Embryonic facial prominence (tissue), 1 donor: ENCODE measurements around the gene ZNF776.
"Not testable (repeated sequence)": the region's sequence is repeated elsewhere in the genome, so short reads cannot be mapped to it uniquely, and the experiment has no call there.

Source experiments
- DNase-seq: peaks from one replicate; pipeline ENCODE4 v3.0.0-alpha.2; 2016; ENCODE audit errors: extremely low spot score

Gene ZNF776

DNA sequence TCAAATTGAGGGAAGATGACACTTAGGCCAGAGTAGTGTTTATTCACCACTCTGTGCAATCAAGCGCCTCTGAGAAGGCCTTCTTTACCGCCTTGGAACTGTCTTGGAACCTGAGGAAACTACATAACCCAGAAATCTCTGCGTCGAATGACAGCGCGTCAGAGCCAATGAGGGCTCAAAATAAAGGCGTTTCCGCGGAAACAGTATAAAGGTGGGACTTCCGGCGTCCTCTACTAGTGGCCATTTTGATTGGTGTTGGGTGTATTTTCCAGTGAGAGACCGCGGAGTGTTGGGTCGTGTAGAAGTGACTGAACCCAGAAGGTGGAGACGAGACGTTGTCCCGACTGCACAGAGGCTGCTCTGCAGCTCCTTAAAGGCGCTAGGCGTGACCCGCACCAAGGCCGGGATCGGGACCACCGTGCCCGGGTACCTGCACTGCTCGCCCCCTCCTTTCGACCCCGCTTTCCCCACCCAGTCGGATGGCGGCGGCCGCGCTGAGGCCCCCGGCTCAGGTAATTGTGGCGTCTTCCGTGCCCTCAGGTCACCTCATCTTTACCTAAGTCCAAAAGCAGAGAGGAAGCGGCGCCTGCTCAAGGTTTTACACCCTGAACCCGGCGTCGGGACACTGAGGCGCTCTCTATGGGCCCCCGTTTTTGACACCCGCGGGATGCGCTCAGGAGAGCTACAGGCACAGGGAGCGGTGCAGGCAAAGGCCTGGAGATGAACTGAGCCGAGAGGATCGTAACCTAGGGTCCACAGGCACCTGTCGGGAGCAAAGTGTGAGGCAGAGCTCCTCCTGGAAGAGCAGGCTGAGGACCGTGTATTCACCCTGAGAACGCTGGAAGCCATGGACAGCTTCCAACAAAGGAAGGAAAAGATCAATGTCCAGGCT lies at the start of gene ZNF776:
TSS of gene ZNF776 (plus strand) at position 236 of the 892 bp plus-strand sequence. CDS start at position 480, 244 bp downstream.
- DNase-seq: peak; percentile 82

DNA sequence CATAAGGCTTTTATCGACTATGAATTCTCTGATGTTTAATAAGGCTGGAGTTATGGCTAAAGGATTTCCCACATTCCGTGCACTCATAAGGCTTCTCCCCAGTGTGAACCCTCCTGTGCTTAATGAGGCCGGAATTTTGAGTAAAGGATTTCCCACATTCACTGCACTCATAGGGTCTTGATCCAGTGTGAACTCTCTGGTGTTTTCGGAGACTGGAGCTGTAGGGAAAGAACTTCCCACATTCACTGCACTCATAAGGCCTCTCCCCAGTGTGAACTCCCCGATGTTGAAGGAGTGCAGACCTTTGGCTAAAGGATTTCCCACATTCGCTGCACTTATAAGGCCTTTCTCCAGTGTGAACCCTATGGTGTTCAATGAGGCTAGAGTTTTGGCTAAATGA lies 45.0 kb upstream of the ZNF776 start:
- no peak for DNase-seq

DNA sequence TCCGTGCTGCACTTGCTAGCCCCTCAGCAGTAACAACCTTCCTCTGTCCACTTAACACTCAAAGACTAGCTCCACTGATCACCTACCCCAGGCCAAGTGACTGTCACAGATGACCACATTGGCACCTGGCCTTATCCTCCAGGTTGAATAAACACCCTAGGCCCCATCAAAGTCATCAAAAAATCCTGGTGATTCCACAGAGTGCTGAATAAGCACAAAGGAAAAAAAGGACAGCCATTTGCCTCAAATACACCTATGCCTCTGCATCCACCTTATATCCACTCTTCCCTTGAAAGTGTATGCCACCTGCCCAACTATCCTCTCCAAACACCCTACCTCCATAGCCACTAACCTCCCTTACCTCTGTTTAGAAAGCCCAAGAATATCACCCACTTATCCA lies 40.3 kb upstream of the ZNF776 start:
- DNase-seq: no peak

DNA sequence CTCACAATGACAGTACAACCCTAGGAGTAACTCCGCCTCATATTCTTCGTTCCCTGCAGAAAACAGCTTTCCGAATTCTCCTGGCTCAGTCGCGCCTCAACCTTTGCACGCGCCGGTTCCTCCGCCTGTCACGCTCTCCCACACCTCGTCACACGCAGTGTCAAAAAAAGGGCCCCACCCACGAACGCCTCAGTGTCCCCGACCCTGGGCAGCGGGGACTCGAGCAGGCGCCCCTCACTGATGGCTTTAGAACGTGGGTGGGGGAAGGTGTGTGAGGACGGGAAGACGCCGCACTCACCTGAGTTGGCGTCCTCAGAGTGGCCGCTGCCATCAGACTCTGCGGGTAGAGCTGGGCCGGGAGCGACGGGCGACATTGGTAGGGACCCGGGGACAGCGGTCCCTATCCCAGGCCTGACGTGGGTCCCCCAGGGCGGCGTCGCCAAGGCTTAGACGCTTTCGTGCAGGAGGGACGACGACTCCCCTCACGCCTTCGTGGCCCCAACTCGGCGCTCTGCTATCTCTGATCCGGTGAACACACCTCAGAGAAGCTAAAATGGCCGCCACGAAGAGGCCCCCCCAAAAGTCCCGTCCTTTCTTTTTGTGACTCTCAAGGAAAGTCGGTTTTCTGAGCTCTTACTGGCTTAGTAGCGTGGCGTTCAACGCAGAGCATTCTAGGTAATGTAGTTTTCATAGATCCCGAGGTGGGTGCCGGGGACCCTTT lies 37.8 kb upstream of the ZNF776 start, which contains the start of gene ZNF154:
TSS of gene ZNF154 (minus strand) at position 564 of the 721 bp plus-strand sequence. CDS start at position 331, 233 bp downstream.
- DNase-seq: peak; percentile 89

DNA sequence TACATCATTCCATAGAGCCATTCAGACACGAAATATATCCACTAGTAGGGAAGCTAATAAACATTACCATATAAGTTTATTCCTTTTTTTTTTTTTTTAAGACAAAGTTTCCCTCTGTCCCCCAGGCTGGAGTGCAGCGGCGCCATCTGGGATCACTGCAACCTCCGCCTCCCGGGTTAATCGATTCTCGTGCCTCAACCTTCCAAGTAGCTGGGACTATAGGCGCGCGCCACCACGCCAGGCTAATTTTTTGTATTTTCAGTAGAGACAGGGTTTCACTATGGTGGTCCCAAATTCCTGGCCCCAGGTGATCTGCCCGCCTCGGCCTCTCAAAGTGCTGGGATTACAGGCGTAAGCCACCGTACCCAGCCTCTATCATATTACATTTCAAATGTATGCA lies 37.0 kb upstream of the ZNF776 start:
- no peak for DNase-seq

DNA sequence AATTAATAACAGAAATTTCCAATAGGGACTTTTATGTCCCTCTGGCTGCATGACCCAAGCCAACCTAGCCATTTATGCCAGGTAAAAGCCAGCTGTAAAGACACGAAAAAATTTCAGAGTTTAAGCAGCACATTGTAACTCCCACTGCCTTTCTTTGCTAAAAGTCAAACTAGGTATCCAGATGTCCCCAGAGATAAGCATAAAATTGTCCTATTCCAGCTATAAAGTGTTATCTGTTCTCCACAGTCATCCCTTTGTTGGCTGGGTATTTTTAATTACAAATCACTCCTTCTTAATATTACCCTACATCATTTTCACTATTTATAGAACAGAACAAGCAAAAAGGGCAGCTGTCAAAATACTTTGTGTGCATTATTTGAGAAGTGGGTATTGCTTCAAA lies 34.4 kb upstream of the ZNF776 start:
- DNase-seq: no peak

DNA sequence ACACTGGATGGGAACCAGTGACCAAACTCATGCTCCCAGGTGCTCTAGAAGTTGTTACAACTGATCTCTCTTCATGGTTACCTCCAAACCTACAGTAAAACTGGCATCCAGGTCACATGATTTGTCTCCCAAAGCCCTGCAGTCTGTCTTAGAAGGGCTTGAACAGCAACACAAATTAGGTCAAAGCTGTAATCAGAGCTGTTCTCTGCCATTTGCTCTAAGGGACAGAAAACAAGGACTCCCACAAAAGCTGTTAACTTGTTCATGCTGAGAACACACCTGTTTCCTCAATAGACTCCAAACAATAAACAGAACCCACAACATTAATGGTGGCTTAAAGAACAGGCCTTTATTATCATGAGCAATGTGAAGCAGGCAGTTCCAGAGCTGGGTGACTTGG lies 27.2 kb upstream of the ZNF776 start:
- DNase-seq: no peak

DNA sequence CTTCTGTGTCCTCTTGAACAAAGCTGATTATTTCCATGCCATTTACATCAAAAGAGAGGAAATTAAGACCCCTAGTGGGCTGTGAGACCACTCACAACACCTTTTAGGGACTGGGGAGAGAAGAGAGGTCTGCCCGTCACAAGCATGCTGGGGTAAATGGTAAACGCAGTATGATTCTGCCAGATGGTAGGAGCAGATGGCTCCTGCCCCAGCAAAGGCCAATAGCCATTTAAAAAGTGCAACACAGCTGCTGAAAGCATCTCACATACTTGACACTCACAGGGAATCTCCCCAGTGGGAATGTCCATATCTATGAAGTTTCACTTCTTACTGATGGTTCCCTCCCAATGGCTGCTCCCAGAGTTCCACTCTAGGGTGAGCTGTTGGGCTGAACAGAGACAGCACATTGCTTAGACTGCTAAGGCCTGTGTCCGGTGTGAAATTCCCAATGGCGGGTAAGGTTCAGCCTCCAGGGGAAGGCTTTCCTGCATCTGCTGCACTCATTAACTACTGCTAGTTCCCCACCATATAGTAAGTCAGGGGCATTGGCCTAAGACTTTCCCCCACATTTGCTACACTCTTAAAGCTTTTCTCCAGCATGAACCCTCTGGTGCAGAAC lies 26.6 kb upstream of the ZNF776 start:
- no peak for DNase-seq

DNA sequence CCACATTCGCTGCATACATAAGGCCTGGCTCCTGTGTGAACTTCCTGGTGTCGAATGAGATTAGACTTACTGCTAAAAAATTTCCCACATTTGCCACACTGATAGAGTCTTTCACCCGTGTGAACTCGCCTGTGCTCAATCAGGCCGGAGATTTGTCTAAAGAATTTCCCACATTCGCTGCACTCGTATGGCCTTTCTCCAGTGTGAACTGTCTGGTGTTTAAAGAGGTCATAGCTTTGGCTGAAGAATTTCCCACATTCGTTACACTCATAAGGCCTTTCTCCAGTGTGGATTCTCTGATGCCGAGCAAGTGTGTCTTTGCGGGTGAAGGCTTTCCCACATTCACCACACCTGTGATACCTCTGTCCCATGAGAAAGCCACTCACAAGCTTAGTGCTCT lies 25.7 kb upstream of the ZNF776 start:
- DNase-seq: no peak

DNA sequence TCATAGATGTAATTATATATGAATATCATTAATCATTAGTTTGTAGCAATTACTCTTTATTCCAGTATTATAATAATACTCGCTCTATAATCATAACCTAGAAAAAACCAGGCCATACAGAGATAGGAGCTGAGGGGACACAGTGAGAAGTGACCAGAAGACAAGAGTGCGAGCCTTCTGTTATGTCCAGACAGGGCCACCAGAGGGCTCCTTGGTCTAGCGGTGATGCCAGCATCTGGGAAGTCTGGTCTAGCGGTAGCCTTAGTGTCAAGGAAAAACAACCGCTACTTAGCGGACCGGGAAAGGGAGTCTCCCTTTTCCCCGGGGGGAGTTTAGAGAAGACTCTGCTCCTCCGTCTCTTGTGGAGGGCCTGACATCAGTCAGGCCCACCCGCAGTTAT lies 8.3 kb upstream of the ZNF776 start:
- not testable (repeated sequence) for DNase-seq

DNA sequence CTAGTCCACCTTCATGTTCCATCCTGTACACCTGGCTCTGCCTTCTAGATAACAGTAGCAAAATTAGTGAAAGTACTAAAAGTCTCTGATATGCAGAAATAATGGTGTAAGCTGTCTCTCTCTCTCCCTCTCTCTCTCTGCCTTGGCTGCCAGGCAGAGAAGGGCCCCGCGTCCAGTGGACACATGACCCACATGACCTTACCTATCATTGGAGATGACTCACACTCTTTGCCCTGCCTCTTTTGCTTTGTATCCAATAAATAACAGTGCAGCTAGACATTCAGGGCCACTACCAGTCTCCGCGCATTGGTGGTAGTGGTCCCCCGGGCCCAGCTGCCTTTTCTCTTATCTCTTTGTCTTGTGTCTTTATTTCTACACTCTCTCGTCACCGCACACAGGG lies 7.8 kb upstream of the ZNF776 start:
- DNase-seq: not testable (repeated sequence)

DNA sequence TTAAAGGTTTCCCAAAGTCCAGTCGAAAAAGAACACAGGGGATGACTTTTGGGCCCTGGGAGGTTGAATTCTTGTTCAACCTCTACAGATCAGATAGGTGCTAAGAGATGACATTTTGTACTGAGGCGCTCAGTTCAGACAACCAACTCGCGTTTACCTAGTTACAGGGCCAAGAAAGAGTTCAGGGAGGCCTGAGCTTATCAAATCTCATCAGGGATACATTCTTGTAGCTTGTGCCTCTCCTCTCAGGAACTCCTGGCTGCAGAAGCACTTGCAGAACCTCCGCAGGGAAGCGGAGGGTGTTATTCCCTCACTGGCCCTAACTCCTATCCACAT lies 825 bp downstream of the ZNF776 start:
- no peak for DNase-seq

DNA sequence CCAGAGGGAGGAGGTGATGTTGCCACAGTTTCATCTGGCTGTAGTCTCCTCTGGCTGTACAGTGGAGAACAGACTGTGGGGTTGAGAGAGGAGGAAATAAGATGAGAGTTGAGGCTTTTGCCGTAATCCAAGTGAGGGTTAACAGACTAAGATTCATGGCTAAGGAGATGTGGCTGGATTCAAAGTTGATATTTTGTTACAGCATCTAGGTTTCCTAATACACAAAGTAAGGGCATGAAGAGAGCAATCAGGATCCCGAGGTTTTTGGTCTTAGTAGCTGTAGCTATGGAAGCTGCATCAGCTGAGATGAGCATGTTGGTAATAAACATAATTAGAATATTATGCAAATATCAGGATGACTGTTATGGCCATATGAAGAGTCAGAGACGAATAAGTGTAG lies 1.4 kb downstream of the ZNF776 start:
- no peak for DNase-seq

DNA sequence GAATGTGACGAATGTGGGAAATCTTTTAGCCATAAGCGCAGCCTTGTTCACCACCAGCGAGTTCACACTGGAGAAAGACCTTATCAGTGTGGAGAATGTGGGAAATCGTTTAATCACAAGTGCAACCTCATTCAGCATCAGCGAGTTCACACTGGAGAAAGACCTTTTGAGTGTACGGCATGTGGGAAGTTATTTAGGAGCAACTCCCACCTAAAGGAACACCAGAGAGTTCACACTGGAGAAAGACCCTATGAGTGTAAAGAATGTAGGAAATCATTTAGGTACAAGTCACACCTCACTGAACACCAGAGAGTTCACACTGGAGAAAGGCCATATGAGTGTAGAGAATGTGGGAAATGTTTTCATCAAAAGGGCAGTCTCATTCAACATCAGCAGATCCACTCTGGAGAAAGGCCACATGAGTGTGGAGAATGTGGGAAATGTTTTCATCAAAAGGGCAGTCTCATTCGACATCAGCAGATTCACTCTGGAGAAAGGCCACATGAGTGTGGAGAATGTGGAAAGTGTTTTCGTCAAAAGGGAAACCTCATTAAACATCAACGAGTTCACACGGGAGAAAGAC lies 7.6 kb downstream of the ZNF776 start:
- DNase-seq: no peak

DNA sequence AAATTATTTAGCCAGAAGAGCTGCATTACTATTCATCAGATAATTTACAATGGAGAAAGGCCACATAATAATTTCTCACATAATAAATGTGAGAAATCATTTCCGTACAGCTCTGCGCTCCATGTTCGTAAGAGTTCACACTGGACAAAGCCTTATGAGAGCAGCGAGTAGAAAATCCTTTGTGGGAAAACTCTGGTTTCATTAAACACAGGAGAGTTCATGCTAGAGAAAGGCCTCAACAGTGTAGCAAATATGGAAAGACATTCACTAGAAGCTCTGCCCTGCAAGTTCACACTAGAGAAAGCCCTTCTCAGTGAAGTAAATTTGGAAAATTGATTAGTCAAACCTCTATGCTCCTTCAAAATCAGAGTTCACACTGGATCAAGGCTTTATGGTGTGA lies 8.4 kb downstream of the ZNF776 start:
- no peak for DNase-seq

DNA sequence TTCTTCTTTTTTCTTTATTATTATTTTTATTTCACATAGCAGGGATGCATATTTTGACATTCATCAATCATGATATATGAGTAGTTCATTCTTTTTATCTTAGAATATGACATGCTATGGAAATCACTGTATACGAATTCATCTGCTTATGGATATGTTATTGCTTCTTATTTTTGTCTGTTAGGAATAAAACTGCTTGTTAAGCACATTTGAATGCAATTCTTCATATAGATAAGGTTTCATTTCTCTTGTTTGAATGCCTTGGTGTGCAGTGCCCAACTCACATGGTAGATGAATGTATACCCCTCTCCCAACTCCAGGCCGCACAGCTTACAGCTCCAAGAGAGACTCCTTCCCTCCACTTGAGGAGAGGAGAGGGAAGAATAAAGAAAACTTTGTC lies 11.3 kb downstream of the ZNF776 start:
- DNase-seq: no peak

DNA sequence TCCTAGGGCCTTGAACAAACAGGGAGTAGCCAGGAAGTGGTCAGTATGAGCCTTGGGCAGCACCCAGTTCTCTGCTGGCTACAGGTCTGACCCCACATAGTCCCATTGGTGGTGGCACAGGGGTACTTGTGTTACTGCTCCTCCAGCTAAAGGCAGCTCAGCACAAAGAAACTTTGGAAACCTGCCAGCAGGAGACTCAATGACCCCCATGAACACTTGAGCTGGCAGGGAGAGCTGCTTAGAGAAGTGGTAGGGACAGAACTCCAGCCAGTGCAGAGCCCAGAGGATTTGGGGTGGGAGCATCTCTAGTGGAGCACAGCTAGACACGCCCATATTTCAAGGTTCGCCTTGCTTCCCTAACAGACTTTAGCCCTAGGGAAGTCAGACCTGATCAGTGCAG lies 12.5 kb downstream of the ZNF776 start:
- no peak for DNase-seq

DNA sequence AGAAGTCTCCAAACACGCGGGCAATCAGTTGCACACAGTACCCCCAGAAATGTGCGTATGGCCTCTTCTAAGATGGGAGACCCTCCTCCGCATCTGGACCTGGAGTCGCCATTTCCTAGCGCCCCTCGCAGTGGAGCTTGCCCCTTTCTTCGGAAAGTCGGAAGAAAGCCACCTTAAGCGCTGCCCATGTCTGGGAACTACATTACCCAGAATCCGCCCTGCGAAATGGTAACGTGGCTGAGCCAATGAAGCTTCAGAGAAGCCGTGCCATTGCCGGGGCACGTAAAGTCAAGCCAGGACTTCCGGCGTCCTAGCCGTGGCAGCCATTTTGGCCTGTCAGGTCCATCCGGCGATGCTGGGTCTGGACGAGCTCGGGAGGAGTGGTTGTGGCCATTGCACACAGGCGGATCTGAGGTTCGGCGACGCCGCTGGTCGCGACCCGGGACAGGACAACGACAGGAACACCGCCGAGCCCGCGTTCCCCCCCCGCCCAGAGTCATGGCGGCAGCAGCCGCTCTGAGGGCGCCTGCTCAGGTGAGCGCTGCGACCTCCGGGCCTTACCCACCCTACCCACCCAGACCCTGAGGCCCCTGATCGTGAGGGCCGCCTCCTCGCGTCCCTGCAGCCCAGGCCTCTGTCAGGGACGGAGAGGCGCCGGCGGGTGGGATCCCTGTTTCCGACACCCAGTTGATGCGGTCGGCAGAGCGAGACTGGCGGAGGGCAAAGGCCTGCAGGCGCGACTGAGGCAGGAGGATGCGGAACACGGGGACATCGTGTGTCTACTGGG lies 22.9 kb downstream of the ZNF776 start, which contains the start of gene ZNF586:
TSS of gene ZNF586 (plus strand) at position 332 of the 787 bp plus-strand sequence. CDS start at position 499, 167 bp downstream.
- DNase-seq: peak; percentile 67

DNA sequence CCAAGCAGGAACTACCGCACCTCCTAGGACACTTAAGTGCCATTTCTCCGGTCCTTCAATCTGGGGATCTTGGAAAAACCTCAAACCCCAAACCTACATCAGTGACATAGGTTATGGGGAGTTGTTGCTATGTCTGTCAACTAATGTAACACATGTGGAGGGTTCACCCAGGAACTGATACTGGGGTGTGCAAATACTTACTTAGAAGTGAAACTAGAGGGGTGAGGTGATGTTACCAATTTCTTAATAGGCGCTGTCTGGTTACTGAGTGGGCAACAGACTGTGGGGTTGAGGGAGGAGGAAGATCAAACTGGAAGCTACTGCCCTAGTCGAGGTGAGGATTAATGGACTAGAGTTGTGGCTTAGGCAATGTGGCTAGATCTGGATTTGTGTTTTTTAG lies 24.8 kb downstream of the ZNF776 start:
- DNase-seq: no peak

DNA sequence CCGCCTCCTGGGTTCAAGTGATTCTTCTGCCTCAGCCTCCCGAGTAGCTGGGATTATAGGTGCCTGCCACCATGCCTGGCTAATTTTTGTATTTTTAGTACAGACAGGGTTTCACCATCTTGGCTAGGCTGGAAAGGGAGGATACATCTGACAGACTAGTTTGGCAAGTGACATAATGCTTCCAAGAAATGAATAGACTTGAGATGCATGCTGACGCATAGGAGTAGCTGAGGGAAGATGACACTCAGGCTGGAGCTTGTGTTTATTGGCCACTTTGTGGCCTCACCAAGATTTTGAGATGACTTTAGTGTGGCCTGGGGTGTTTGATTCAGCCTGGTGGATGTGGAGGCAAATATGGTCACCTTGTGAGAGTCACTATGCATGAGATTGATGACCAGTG lies 26.9 kb downstream of the ZNF776 start:
- DNase-seq: no peak

DNA sequence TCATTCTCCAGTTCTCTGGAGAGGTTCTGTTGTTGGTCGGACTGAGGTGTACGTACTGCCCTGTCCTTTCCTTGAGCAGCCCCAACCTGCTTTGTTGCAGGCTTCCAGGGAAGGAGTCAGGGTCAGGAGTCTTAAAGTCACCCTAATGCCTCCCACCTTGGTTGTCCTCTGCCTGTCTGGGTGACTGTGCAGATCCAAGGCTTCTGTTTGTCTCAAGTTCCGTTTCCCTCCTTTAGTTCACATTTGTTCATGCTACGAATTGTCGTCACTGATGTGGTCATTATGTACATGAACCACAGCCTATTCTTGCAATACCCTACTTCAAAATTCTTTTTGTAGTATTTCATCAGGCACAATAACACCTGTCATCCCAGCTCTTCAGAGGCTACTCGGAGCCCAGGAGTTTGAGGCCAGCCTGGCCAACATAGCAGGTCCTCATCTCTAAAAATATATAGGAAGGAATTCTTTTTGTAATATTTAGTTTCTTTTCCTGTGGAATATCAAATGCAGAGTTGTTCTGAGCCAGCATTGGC lies 30.2 kb downstream of the ZNF776 start:
- DNase-seq: no peak
